HFF-Myc (cell line): ENCODE results near the gene SPRED3.
"Not testable (repeated sequence)": the region's sequence is repeated elsewhere in the genome, so short reads cannot be mapped to it uniquely, and the experiment has no call there.

Experiments used
- DNase-seq: peaks from one replicate; pipeline ENCODE4 v3.0.0-alpha.2; 2011; ENCODE audit warnings: low read depth; ENCODE audit errors: extremely low read depth
- H3K4me3 ChIP-seq: replicated peaks from 2 replicates; pipeline ENCODE4 v1.5.1; 2011; ENCODE audit warnings: low read depth, mild to moderate bottlenecking, control low read depth, low read length
- CTCF ChIP-seq: IDR thresholded peaks from 2 replicates; pipeline ENCODE4 v1.5.1; 2012; ENCODE audit warnings: mild to moderate bottlenecking, low read depth, low read length, control low read depth; ENCODE audit errors: missing control alignments

Gene SPRED3

GRCh38 chr19:38420935-38421334 is 32.4 kb downstream of the SPRED3 start:
- DNase-seq = no peak
- TF ChIP-seq CTCF = no peak

GRCh38 chr19:38421856-38422255 is 33.4 kb downstream of the SPRED3 start:
- no peak for TF ChIP-seq CTCF
- DNase-seq = no peak

More at GRCh38 chr19:38420935-38421334, 32.4 kb downstream of the SPRED3 start:
- no peak overlapping the region for H3K4me3 ChIP-seq

DNA sequence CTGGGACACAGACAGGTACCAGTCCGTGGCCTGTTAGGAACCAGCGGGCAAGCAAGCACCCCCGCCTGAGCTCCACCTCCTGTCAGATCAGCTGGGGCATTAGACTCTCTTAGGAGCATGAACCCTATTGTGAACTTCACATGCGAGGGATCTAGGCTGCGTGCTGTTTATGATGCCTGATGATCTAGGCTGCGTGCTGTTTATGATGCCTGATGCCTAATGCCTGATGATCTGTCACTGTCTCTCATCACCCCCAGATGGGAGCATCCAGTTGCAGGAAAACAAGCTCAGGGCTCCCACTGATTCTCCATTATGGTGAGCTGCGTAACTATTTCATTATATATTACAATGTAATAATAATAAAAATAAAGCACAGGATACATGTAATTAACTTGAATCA is 33.9 kb downstream of the SPRED3 start:
- no peak for TF ChIP-seq CTCF
- DNase-seq = no peak
- H3K4me3 ChIP-seq = no peak overlapping the region

More at GRCh38 chr19:38421856-38422255, 33.4 kb downstream of the SPRED3 start:
- no peak overlapping the region for H3K4me3 ChIP-seq

- H3K4me3 ChIP-seq = no peak overlapping the region
- DNase-seq = no peak
- TF ChIP-seq CTCF = no peak
Observed at GRCh38 chr19:38424272-38424671, 35.8 kb downstream of the SPRED3 start.

DNA sequence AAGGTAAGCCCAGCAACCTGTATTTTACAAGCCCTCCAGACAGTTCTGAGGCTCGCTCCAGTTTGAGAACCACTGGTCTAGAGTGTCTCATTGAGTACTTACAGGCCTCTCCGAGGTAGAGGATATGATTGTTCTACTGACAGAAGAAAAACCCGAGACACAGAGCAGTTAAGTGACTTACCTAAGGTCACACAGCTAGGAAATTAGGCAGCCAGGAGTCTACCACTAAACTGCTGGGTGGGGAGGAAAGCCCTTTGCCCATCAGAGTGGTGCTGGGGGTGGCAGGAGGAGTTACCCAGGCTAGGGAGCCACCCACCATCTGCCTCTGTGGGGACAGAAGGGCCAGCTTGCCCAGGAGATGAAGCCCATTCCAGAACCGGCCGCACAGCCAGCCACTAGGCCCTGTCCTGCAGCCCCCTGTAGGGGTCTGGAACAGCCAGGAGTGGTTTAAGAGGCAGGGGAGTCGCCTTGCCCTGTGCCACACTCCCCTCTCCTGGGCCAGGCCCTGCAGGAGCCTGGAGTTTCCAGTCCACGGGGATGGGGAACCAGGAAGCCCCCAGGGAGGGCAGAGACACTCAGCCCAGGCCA is 36.8 kb downstream of the SPRED3 start:
- no peak for TF ChIP-seq CTCF
- no peak overlapping the region for H3K4me3 ChIP-seq
- DNase-seq = no peak

GRCh38 chr19:38425810-38426466 is 37.4 kb downstream of the SPRED3 start, which contains the start of gene RASGRP4:
Gene RASGRP4, minus strand, starts transcription at chr19:38426219. Its CDS starts 128 bp downstream, at chr19:38426091.
- DNase-seq = no peak
- no peak within 1 kb of the TSS for H3K4me3 ChIP-seq
- TF ChIP-seq CTCF = no peak

- H3K4me3 ChIP-seq = not testable (repeated sequence)
Observed at GRCh38 chr19:38427035-38427677, 38.7 kb downstream of the SPRED3 start.

More at GRCh38 chr19:38427035-38427677, 38.7 kb downstream of the SPRED3 start:
- DNase-seq = not testable (repeated sequence)
